ENCODE results near the gene PCDHA10.
A peak's percentile ranks its signal among the peaks of the same experiment; 100 is the strongest.
"Not testable (repeated sequence)": the region's sequence is repeated elsewhere in the genome, so short reads cannot be mapped to it uniquely, and the experiment has no call there.

The PCDHA10 gene

GRCh38 chr5:140855772-140856674 lies at the start of gene PCDHA10:
Gene PCDHA10, plus strand, starts transcription at chr5:140855897. Its CDS starts 152 bp downstream, at chr5:140856049.
- DNase-seq (ENCODE audit: low spot score) = peak; percentile 18

GRCh38 chr5:140806834-140807775 lies 48.6 kb upstream of the PCDHA10 start, which contains the start of gene PCDHA4:
Gene PCDHA4, plus strand, starts transcription at chr5:140807068.
- peak; percentile 43 for DNase-seq (ENCODE audit: low spot score)

GRCh38 chr5:140808241-140808888 lies 47.3 kb upstream of the PCDHA10 start:
- DNase-seq (ENCODE audit: low spot score) = not testable (repeated sequence)

- DNase-seq (ENCODE audit: low spot score) = no peak
Observed at GRCh38 chr5:140808889-140809291, 46.8 kb upstream of the PCDHA10 start.

- DNase-seq (ENCODE audit: low spot score) = no peak
Observed at GRCh38 chr5:140821375-140822280, 34.1 kb upstream of the PCDHA10 start, which contains the start of gene PCDHA5. Gene PCDHA5, plus strand, starts transcription at chr5:140821613.

- no peak for DNase-seq (ENCODE audit: low spot score)
Observed at GRCh38 chr5:140822281-140822629, 33.4 kb upstream of the PCDHA10 start.

GRCh38 chr5:140822969-140823368 lies 32.7 kb upstream of the PCDHA10 start:
- not testable (repeated sequence) for DNase-seq (ENCODE audit: low spot score)

- no peak for DNase-seq (ENCODE audit: low spot score)
Observed at GRCh38 chr5:140823475-140823874, 32.2 kb upstream of the PCDHA10 start.

GRCh38 chr5:140827704-140828361 lies 27.9 kb upstream of the PCDHA10 start, which contains the start of gene PCDHA6:
Gene PCDHA6, plus strand, starts transcription at chr5:140827960. Its CDS starts 132 bp downstream, at chr5:140828092.
- peak; percentile 25 for DNase-seq (ENCODE audit: low spot score)

GRCh38 chr5:140828362-140828737 lies 27.3 kb upstream of the PCDHA10 start:
- no peak for DNase-seq (ENCODE audit: low spot score)

GRCh38 chr5:140829511-140830501 lies 25.9 kb upstream of the PCDHA10 start:
- DNase-seq (ENCODE audit: low spot score) = not testable (repeated sequence)

GRCh38 chr5:140833993-140834392 lies 21.7 kb upstream of the PCDHA10 start, which contains the start of gene PCDHA7:
Gene PCDHA7, plus strand, starts transcription at chr5:140834269. Its CDS starts 115 bp downstream, at chr5:140834384.
- peak; percentile 52 for DNase-seq (ENCODE audit: low spot score)

GRCh38 chr5:140834439-140835008 lies 21.2 kb upstream of the PCDHA10 start:
- DNase-seq (ENCODE audit: low spot score) = not testable (repeated sequence)

- DNase-seq (ENCODE audit: low spot score) = no peak
Observed at GRCh38 chr5:140835622-140836510, 19.8 kb upstream of the PCDHA10 start.

- DNase-seq (ENCODE audit: low spot score) = peak; percentile 55
Observed at GRCh38 chr5:140840978-140841962, 14.4 kb upstream of the PCDHA10 start, which contains the start of gene PCDHA8. Gene PCDHA8, plus strand, starts transcription at chr5:140841187. Its CDS starts 135 bp downstream, at chr5:140841322.

All from Ammon's horn (tissue), 1 donor.